ENCODE measurements around the gene CXXC4. TPM values are rescaled to one million over a fixed set of nuclear protein-coding genes. Genes with fewer than 3 reads are reported as not detected.

CXXC4 gene
- total and polyA plus RNA-seq, 2 of the 13 experiments (the other 11 are each of a cell fraction or from before 2014, with no cell fraction given): not detected

DNA sequence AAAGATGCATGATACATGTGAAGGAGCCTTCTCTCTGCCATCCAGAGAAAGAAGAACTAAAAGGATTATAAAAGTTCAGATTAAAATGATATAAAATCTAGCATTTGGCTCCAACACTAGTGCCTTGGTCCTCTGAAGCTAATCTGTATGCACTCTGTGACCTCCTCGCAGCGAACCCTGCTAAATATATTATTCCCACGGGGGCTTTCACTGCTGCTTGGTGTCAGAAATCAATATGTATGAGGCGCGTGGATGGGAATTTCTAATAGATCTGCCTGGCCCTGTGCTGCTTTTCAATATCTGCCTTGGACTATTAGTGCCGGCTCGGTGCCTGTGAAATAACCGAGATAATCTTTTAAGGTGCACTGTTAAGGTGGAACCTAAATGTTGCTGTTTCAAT lies 69.7 kb downstream of the CXXC4 start:
- no peak overlapping the region for H3K9ac ChIP-seq (ENCODE audit: insufficient read depth, low read depth, low read length)
- no peak for DNase-seq (ENCODE audit: low spot score)
- CTCF ChIA-PET (ENCODE audit: low intra/inter-chr PET ratio, low total read pairs): no interaction called here

More for the DNA sequence above, 69.7 kb downstream of the CXXC4 start:
- FAIRE-seq (no peak), ATAC-seq (no peak)
- Histone ChIP-seq H3K4me1 (ENCODE audit: insufficient read depth, low read length) (no peaks in the 10 kb centered on the region), H3K36me3 (replicated peaks in 1 of 2; ENCODE audit: control insufficient read depth in 1 of 2, insufficient read depth in 2 of 2, low read length in 2 of 2) (no peaks in the 10 kb centered on the region), H3K79me2 (ENCODE audit: insufficient read depth, low read length) (no peaks in the 10 kb centered on the region), H2AFZ (ENCODE audit: low read length) (no peak overlapping the region), H3K27ac (ENCODE audit: extremely low read length, insufficient read depth, low read length) (no peak overlapping the region), H4K20me1 (ENCODE audit: insufficient read depth, low read length) (no peaks in the 10 kb centered on the region), H3K9me3 (ENCODE audit: low read length) (no peaks in the 10 kb centered on the region), H3K4me3 (replicated peaks in 1 of 3; ENCODE audit: insufficient read depth in 1 of 3, low read depth in 2 of 3, low read length in 3 of 3) (no peak overlapping the region), H3K4me2 (ENCODE audit: low read depth, low read length) (no peak overlapping the region), H3K27me3 (ENCODE audit: control insufficient read depth in 1 of 2, insufficient read depth in 2 of 2, low read length in 2 of 2) (no peaks in the 10 kb centered on the region)
- POLR2A ChIA-PET: no interaction called here
- intact Hi-C loops (cut with micrococcal nuclease; ENCODE audit: unreplicated experiment) (no loop called here), in situ Hi-C loops (cut with HindIII; ENCODE audit: extremely low pct_ligation_motif_present, low pct_unique_long_range_greater_than_20kb) (no loop called here)
- WGBS (ENCODE audit: low lambda C conversion rate): 0% methylated on average over 8 of the region's 8 CpGs
- no TSS peak for BruUV-seq (replicated peaks)
- TF ChIP-seq ZNF670 (CRISPR knock-in tag; IDR thresholded peaks at IDR 0.05; ENCODE audit: borderline replicate concordance) (no peak), GTF2F1 (IDR thresholded peaks at IDR 0.05; ENCODE audit: low read length) (no peak), ZNF7 (CRISPR knock-in tag; IDR thresholded peaks at IDR 0.05) (no peak), ZFAT (CRISPR knock-in tag; conservative IDR thresholded peaks at IDR 0.05) (no peak), IRF2 (CRISPR knock-in tag; IDR thresholded peaks at IDR 0.05) (no peak), ZIK1 (CRISPR knock-in tag; IDR thresholded peaks at IDR 0.05; ENCODE audit: borderline replicate concordance, low read depth) (no peak), ZKSCAN5 (CRISPR knock-in tag; IDR thresholded peaks at IDR 0.05) (no peak), ZNF75D (CRISPR knock-in tag; IDR thresholded peaks at IDR 0.05; ENCODE audit: borderline replicate concordance) (no peak), BORCS8-MEF2B (CRISPR knock-in tag; IDR thresholded peaks at IDR 0.05) (no peak), TEAD2 (CRISPR knock-in tag; IDR thresholded peaks at IDR 0.05) (no peak), RAD51 (IDR thresholded peaks at IDR 0.05; ENCODE audit: borderline replicate concordance) (no peak)
- TF ChIP-seq, protein P1, sequence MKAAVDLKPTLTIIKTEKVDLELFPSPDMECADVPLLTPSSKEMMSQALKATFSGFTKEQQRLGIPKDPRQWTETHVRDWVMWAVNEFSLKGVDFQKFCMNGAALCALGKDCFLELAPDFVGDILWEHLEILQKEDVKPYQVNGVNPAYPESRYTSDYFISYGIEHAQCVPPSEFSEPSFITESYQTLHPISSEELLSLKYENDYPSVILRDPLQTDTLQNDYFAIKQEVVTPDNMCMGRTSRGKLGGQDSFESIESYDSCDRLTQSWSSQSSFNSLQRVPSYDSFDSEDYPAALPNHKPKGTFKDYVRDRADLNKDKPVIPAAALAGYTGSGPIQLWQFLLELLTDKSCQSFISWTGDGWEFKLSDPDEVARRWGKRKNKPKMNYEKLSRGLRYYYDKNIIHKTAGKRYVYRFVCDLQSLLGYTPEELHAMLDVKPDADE (CRISPR knock-in tag; IDR thresholded peaks at IDR 0.05): no peak
- TF ChIP-seq, protein P2, sequence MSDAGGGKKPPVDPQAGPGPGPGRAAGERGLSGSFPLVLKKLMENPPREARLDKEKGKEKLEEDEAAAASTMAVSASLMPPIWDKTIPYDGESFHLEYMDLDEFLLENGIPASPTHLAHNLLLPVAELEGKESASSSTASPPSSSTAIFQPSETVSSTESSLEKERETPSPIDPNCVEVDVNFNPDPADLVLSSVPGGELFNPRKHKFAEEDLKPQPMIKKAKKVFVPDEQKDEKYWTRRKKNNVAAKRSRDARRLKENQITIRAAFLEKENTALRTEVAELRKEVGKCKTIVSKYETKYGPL (CRISPR knock-in tag; IDR thresholded peaks at IDR 0.05): no peak
- TF ChIP-seq, protein P3, sequence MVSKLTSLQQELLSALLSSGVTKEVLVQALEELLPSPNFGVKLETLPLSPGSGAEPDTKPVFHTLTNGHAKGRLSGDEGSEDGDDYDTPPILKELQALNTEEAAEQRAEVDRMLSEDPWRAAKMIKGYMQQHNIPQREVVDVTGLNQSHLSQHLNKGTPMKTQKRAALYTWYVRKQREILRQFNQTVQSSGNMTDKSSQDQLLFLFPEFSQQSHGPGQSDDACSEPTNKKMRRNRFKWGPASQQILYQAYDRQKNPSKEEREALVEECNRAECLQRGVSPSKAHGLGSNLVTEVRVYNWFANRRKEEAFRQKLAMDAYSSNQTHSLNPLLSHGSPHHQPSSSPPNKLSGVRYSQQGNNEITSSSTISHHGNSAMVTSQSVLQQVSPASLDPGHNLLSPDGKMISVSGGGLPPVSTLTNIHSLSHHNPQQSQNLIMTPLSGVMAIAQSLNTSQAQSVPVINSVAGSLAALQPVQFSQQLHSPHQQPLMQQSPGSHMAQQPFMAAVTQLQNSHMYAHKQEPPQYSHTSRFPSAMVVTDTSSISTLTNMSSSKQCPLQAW (CRISPR knock-in tag; IDR thresholded peaks at IDR 0.05): no peak
- TF ChIP-seq, protein P4, sequence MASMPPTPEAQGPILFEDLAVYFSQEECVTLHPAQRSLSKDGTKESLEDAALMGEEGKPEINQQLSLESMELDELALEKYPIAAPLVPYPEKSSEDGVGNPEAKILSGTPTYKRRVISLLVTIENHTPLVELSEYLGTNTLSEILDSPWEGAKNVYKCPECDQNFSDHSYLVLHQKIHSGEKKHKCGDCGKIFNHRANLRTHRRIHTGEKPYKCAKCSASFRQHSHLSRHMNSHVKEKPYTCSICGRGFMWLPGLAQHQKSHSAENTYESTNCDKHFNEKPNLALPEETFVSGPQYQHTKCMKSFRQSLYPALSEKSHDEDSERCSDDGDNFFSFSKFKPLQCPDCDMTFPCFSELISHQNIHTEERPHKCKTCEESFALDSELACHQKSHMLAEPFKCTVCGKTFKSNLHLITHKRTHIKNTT (CRISPR knock-in tag; IDR thresholded peaks at IDR 0.05): no peak

Data from HepG2 (cell line).